ENCODE results near the gene CFAP57.

DNA sequence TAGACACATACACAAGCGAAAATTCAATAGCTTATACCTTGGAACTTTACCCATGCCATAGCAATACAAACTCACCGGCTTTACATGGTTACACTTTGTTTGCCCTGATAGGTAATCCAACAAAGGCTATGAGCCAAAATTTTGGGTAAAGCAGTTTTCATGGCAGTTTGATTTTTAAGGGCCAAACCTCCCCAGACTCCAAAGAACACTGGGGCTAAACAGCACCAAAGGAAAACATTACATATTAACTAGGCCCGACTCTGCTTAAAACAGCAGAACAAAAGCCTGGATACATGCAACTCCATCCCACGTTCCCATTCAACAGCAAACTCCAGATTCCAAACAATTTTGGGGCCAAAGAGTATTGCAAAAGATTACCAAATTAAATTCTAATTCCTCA lies 93.3 kb downstream of the CFAP57 start:
- TF ChIP-seq, protein P1, sequence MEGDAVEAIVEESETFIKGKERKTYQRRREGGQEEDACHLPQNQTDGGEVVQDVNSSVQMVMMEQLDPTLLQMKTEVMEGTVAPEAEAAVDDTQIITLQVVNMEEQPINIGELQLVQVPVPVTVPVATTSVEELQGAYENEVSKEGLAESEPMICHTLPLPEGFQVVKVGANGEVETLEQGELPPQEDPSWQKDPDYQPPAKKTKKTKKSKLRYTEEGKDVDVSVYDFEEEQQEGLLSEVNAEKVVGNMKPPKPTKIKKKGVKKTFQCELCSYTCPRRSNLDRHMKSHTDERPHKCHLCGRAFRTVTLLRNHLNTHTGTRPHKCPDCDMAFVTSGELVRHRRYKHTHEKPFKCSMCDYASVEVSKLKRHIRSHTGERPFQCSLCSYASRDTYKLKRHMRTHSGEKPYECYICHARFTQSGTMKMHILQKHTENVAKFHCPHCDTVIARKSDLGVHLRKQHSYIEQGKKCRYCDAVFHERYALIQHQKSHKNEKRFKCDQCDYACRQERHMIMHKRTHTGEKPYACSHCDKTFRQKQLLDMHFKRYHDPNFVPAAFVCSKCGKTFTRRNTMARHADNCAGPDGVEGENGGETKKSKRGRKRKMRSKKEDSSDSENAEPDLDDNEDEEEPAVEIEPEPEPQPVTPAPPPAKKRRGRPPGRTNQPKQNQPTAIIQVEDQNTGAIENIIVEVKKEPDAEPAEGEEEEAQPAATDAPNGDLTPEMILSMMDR (IDR thresholded peaks at IDR 0.05), result no peak
- no peak for TF ChIP-seq POLR2A (IDR thresholded peaks at IDR 0.05)

All from Peyer's patch (tissue), 4 donors.